GM11168 (cell line): ENCODE data around the gene SPIRE1.

ENCODE experiments used
- in situ Hi-C: fragments of 300-500 bp; cut with MboI; formaldehyde crosslinking; loops from one replicate; pipeline ENCODE4 v1.12.0; 2022; ENCODE audit warnings: low sequenced_read_pairs; ENCODE audit not compliant: unreplicated experiment

SPIRE1 gene

DNA sequence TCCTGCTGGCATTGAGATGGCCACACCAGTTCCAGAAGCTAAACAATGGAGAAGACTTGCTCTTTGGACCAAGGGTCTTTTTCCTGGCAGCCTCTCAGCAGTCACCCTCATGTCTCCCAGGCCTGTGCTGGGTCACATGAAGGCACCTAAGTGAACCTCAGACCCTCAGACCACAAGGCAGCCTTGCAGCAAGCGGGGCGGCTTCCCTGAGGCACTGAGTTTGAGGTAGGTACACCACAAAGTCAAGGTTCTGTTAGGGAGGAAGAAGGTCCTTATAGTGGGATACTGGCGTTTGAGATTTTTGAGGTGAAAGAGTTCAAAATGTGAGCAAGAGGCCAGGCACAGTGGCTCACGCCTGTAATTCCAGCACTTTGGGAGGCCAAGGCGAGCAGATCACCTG is 258.7 kb downstream of the SPIRE1 start:
- in situ Hi-C loops: no loop called here

- in situ Hi-C loops: no loop called here
These were observed 259.3 kb downstream of the SPIRE1 start for GRCh38 chr18:12398625-12399024.

- in situ Hi-C loops: no loop called here
These were observed 260.1 kb downstream of the SPIRE1 start for GRCh38 chr18:12397793-12398192.

- in situ Hi-C loops: no loop called here
These were observed 260.7 kb downstream of the SPIRE1 start for GRCh38 chr18:12397254-12397653.
